ENCODE data around the gene PLN.

Gene PLN

DNA sequence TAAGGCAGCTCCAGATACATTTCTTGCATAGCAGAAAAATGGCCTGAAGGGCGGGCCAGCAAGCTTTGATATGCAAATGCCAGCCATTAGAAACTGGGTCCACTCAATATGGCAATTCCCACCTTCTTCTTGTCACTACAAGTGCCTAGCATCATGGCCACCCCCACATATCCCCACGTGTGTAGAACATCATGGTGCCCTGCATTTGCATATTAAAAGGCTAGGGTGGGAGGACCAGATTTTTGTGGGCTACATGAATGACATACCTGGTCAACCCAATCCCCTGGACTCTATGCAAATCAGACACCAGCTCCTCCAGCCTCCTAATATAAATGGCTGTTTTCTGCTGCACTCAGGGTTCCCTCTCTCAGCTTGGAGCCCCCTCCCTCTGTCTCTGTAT, 31.7 kb downstream of the PLN start:
- DNase-seq (ENCODE audit: low read depth in 2 of 2) = no peak

DNA sequence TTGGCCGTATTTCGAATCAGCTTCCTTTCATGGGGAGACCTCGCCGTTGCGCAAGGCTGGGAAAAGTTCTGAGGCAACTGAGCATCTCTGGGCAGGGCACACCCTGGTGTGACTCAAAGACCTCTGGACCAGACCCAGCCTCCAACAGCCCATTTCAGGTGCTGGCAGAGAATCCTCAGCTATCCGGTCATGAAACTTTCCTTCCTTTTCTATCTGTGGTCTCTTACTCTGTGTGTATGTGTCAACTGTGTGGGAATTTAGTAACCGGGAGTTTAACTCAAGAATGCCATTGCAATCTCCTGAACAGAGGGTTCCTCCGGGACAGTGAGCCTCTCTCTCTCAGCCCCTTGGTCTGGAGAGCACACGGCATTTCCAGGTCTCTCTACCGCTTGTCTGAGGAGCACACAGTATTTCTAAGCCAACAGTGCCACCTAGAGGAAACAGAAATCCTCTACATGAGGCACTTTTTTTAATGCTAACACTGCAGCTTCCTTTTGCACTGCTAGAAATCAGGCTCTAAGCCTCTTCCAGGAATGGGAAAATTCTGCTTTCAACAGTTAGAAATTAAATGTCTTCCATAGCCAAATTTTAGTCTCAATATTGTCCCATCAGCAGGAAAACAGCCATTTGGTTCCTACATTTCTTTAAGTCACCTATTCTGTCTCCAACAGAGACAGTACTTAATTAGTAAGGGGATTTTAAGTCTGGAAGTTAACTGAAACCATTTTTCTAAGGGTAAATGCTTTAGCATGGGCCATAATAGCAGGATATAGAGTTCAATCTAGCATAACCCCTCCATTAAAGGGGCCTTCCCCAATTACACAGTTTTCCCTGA, 32.7 kb downstream of the PLN start:
- no peak for DNase-seq (ENCODE audit: low read depth in 2 of 2)

GRCh38 chr6:118581489-118581959, 33.4 kb downstream of the PLN start:
- no peak for DNase-seq (ENCODE audit: low read depth in 2 of 2)

DNA sequence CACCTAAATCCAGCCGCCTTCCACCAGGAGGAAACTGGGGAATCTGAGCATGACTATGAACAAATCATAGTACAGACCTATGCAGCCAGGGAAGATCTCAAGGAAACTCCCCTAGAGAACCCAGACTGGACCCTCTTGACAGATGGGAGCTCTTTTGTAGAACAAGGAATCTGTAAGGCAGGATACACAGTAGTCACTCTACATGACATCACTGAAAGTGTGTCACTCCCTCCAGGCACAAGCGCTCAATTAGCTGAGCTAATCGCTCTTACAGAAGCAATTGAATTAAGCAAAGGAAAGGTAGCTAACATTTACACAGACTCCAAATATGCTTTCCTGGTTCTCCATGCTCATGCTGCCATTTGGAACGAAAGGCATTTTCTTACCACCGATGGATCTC, 36.8 kb downstream of the PLN start:
- no peak for DNase-seq (ENCODE audit: low read depth in 2 of 2)

DNA sequence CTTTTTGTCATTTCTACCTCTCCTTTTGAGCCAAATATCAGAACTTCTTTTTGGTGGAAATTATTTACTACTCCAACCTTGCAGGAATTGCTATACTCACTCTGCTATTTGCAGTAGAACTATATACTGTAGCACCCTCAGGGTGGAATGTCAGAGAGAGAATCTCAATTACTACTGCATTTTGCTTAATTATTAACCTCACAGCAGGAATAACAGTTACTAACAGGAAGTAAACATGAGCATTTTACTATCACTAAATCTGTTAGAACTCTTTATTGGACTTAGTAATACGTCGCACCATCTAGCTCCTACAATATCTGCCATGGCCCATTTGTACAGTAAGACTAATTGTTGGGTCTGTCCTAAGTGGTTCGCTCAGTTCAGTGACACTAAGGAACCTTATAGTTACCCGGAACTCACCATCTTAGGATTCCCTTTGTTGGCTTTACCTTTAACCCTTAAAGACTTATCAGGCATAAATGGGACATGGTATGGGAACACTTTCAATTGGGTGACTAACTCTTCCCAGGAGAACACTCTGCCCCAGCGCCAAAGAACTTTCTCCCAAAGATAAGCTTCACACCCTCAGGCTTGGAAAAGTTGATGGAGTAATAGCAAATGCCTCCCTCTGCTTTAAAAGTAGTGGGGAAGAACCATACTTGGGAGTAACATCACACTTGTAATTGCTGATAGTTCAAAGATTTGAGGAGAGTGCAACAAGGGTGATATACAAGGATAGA, 38.8 kb downstream of the PLN start:
- DNase-seq (ENCODE audit: low read depth in 2 of 2) = no peak

GRCh38 chr6:118588626-118589025, 40.5 kb downstream of the PLN start:
- DNase-seq (ENCODE audit: low read depth in 2 of 2) = no peak

DNA sequence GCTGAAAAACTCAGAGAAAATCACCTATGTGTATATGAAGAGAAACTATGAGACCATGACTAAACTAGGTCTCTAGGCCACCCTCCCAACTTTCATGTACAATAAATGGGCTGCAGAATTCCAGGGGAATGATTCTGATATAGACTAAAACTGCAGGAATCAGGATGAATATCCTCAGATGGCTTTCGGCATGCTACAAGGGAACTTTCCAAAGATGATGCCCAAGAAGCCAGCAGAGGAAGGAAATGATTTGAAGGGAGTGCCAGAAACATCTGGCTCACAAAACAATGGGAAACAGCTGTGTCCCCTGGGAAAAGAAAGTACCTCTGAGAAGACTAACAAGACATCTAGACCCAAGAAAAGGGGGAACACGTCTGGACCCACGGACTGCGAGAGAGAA, 41.1 kb downstream of the PLN start:
- DNase-seq (ENCODE audit: low read depth in 2 of 2) = no peak

DNA sequence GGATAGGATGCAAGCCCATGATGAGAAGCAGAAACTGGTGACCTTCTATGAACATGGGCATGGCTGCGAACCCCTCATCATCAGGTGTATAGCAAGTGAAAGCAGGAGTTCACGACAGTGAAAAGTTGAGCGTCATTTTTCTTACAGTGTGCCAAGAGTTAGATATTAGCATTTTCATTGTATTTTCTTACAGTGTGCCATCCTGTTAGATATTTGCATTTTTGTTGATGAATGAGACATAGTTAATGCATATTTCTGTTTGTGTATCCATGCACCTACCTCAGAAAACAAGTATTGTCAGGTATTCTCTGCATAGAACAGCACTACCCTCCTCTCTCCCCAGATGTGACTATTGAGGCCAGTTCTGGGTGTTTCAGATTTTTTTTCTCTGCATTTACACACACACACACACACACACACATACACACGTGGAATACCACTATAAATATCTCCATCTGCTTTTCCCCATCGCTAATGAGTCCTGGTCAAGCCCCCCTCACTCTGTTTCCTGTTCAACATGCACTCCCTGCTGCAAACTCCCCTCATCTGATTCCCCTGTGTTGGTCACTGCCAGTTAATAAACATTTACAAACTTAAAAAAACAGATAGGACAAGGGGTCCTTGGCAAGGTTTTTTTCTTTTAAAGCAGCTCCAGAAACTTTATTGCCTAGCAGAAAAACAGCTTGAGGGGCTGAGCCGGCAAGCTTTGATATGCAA, 41.7 kb downstream of the PLN start:
- DNase-seq (ENCODE audit: low read depth in 2 of 2) = no peak

DNA sequence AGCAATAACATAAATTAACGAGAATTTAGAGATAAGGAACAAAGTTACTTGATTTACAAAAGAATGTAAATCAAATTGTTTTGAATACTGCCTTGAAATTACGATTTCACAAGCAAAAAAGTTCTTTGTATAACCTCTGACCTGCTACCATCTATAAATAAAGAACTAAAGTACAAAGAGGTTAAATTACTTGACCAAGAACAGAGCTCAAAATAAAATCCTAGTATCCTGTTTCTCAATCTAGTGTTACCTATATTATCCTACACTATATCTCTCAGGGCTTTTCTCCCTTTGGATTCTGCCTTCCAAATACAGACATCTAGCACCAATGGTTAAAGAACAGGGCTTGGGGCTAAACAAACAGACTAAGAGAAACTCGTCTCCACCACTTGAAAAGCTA, 43.8 kb downstream of the PLN start:
- DNase-seq (ENCODE audit: low read depth in 2 of 2) = no peak

GRCh38 chr6:118594877-118595276, 46.8 kb downstream of the PLN start:
- DNase-seq (ENCODE audit: low read depth in 2 of 2) = no peak

DNA sequence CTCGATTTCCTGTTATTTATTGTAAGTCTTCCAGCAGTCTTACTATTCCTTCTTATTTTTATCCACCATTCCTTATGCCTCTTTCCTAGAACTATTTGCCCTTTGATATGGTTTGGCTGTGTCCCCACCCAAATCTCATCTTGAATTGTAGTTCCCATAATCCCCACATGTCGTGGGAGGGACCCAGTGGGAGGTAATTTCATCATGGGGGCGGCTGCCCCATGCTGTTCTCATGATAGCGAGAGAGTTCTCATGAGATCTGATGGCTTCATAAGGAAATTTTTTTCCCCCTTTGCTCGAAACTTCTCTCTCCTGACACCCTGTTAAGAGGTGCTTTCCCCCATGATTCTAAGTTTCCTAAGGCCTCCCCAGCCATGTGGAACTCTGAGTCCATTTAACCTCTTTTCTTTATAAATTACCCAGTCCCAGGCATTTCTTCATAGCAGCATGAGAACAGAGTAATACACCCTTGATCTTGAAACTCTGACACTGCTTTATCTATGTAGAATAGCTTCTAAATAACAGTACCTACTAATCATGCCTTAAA, 48.8 kb downstream of the PLN start:
- DNase-seq (ENCODE audit: low read depth in 2 of 2) = no peak

DNA sequence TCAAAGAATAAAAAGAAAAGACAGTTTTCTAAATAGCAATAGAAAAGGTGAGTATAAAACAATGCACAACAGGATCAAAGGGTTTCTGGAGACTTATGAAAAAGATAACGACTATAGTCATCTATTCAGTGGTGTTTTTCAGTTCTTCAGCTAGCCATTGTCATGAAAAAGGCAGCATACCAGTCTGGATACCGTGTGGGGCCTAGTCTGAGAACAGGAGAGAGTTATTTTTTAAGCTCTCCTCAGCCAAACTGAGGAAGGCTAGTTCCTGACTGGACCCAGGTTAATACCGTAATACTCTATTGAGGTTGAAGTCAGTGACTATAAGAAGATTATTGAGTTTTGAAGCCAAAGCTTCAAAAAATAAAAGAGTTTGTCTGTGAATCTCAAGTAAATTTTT, 49.5 kb downstream of the PLN start:
- no peak for DNase-seq (ENCODE audit: low read depth in 2 of 2)

DNA sequence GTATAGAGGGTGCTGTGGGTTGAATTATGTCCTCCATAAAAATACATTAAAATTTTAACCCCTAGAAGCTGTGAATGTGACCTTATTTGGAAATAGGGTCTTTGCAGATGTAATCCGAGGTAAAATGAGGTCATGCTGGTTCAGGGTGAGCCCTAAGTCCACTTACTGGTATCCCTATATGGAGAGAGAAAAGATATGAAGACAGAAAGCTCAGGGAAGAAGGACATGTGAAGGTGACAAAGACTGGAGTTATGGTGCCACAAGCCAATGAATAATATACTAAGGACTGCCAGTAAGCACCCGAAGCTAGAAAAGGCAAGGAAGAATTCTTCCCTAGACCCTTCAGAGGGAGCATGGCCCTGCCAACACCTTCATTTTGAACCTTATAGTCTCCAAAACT, 50.2 kb downstream of the PLN start:
- DNase-seq (ENCODE audit: low read depth in 2 of 2) = no peak

- no peak for DNase-seq (ENCODE audit: low read depth in 2 of 2)
These were observed 54.2 kb downstream of the PLN start for GRCh38 chr6:118602300-118602699.

GRCh38 chr6:118603372-118603771, 55.3 kb downstream of the PLN start:
- no peak for DNase-seq (ENCODE audit: low read depth in 2 of 2)

DNA sequence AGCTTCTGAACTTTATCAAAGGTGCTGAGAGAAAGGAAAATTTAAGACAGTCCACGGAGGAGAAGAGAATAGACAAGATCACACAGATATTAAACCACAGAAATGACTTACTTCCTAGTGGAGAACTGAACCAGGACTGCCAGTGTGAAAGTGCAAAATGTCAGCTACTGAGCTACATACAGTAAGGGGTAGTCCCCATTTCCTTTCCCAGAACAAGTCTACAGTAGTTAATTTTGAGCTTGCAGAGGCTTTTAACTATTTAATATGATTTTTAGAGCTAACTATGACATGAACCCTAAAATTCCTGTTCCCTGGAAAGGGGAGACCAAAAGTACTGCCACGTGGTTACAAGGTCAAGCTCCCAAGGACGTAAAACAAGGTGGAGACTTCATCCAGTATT, 58.2 kb downstream of the PLN start:
- DNase-seq (ENCODE audit: low read depth in 2 of 2) = no peak

GRCh38 chr6:118606858-118607257, 58.8 kb downstream of the PLN start:
- DNase-seq (ENCODE audit: low read depth in 2 of 2) = no peak

All from fibroblast of skin of left biceps (primary cell).